Posterior cingulate gyrus (tissue), 11 donors: ENCODE data around the gene VAT1L.

Experiments used
- DNase-seq, 10 donors: peaks; one replicate each; pipeline versions ENCODE4 v3.0.0 to v3.0.0-alpha.2; 2020 to 2021; ENCODE audit warnings: mixed read lengths in 3 of 10
- intact Hi-C: fragments of 100-400 bp; cut with DNase I; formaldehyde crosslinking; loops from one replicate; pipeline ENCODE4 v1.15.1; 2023

VAT1L gene, protein sequence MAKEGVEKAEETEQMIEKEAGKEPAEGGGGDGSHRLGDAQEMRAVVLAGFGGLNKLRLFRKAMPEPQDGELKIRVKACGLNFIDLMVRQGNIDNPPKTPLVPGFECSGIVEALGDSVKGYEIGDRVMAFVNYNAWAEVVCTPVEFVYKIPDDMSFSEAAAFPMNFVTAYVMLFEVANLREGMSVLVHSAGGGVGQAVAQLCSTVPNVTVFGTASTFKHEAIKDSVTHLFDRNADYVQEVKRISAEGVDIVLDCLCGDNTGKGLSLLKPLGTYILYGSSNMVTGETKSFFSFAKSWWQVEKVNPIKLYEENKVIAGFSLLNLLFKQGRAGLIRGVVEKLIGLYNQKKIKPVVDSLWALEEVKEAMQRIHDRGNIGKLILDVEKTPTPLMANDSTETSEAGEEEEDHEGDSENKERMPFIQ

GRCh38 chr16:77788181-77789084 is at the start of gene VAT1L:
VAT1L (plus strand) TSS chr16:77788564; CDS start chr16:77788683, 119 bp downstream.
- intact Hi-C loops = no loop called here
- DNase-seq = peak; percentile 35 to 96 (median 72)

GRCh38 chr16:77738706-77739558 is 49.4 kb upstream of the VAT1L start:
- no peak for DNase-seq
- intact Hi-C loops = no loop called here

DNA sequence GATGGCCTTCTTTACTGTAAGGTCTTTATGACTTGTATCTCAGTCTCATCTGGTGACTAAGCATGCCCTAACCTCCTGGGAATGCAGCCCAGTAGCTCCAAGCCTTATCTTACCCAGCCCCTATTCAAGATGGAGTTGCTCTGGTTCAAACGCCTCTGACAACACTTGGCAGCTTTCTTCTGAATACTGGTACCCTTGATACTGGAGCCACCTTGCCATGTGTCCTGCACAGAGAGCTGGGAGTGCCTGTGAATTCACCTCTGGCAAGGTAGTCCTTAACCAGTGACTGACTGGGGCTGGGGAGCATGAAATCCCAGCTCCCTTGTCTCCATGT is 48.8 kb upstream of the VAT1L start:
- no peak for DNase-seq
- intact Hi-C loops = no loop called here

- no peak for DNase-seq
- intact Hi-C loops = no loop called here
Observed at GRCh38 chr16:77744141-77744540, 44.2 kb upstream of the VAT1L start.

DNA sequence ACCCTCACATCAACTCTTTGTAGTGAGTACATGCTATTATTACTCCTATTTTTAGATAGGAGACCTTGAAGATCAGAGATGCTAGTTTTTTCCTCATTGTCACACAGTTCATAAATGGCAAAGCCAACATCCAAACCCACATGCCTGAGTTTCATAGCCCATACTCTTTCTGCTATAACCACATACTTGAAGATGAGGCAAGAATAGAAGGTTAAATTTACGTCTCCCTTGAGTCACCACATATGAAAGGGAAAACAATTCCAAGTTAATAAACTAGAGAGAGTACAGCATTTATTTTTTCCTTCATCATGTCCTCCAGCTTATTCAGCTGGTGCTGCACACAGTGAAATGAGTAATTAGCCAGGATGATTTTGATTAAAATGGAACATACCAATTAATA is 42.4 kb upstream of the VAT1L start:
- intact Hi-C loops = no loop called here
- no peak for DNase-seq

DNA sequence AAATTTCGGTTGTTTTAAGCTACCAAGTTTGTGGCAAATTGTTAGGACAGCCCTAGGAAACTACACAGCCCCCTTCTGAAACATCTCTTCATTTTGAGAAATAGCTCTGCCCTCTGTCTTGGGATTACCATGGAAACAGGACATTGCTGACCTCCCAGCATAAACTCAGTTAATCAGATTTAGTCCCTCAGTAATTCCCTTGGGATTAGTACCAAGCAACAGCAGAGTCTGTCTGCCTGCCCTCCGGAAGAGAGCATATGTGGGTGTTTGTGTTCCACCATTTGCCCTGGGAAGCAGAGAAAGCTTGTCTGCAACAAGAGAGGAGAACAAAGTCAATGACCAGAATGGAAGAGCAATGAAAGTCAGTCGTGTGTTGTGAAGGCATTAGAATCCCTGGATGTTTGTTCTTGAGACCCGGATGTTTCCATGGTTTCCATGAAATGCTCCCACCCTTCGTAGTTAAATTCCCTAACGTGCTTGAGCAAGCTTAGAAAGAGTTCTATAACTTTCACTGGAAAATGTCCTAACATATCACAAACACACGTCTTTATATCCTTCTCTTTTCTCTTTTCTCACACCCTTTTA is 39.9 kb upstream of the VAT1L start:
- intact Hi-C loops = no loop called here

DNA sequence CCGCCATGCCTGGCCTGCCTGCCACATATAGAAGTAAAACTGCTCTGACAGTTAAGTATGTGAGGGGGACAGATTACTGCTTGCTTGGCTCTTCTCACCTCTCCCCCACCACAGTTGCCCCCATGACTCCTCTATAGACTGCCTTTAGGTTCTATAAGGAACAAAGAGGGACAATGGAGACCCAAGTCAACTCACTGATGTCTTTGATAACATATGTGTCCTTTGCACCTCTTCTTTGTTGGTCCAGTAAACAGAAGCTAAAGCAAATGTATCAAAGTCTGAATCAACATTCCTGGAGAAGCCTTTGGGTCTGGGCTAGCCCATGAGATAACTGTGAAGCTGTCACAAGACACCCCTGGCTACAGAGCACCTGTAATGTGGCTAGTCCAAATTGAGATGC is 38.9 kb upstream of the VAT1L start:
- DNase-seq = no peak
- intact Hi-C loops = no loop called here

More for the DNA sequence above, 39.9 kb upstream of the VAT1L start:
- DNase-seq = no peak

DNA sequence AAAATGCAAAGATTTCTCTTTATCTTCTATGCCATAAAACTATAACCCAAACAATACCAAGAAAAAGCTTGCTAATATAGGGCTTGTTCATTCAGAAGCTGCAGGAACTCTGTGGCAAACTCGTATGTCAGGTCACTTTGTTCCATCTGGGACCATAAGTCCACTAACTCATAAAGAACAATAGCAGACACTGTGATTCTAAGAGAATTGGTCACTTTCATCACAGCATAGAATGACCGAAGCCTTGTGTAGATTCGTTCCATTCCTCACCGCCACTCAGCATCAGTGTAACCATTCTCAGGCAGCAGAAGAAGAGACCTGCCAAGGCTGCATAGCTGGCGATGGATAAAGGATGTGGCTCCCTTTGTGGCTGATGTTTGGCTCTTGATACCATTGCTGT is 30.3 kb upstream of the VAT1L start:
- peak in 1 of 10 donors; percentile 8 for DNase-seq

DNA sequence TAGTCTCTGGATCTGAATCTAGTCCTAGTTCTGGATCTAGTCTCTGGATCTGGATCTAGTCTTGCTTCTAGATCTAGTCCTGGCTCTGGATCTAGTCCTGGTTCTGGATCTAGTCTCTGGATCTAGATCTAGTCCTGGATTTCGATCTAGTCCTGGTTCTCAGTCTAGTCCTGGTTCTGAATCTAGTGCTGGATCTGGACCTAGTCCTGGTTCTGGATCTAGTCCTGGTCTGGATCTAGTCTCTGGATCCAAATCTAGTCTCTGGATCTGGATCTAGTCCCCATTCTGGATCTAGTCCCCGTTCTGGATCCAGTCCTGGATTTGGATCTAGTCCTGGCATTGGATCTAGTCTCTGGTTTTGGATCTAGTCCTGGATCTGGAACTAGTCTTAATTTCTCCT is 29.9 kb upstream of the VAT1L start:
- intact Hi-C loops = no loop called here
- no peak for DNase-seq

More for the DNA sequence above, 30.3 kb upstream of the VAT1L start:
- intact Hi-C loops = no loop called here

DNA sequence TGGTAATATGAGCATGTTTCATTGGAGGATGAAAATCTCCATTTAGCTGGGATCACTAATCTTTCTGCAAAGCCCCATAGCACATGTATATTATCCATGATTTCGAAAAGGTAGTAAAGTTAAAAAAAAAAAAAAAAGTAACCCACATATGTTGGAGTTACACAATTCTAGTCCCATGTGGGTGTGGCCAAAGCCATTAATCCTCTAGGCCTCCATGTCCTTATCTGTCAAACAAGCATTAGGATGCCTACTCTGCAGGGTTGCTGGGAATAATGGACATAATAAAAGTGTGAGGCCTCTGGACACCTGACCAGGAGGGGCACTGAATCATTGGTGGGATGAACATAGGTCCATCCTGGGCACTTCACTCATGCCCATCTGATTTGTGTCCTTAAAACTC is 29.2 kb upstream of the VAT1L start:
- no peak for DNase-seq
- intact Hi-C loops = no loop called here

GRCh38 chr16:77759821-77760220 is 28.5 kb upstream of the VAT1L start:
- intact Hi-C loops = no loop called here
- DNase-seq = no peak

DNA sequence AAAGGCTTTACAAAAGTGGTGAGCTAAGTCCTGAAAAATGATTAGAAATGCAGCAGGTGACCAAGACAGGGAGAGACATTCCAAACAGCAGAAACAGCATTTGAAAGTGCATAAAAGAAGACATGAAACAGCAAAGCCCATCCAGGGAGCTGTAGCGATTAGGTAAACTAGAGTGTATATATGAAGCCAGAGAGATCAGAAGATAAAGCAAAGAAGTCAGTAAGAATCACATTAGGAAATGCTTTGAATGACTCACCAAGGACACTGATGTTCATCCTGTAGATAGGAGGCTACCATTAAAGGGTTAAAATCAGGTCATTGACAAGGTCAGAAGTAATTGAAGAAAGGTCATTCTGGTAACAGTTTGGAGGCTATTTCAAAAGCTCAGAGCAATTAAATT is 27.6 kb upstream of the VAT1L start:
- intact Hi-C loops = no loop called here
- DNase-seq = no peak

DNA sequence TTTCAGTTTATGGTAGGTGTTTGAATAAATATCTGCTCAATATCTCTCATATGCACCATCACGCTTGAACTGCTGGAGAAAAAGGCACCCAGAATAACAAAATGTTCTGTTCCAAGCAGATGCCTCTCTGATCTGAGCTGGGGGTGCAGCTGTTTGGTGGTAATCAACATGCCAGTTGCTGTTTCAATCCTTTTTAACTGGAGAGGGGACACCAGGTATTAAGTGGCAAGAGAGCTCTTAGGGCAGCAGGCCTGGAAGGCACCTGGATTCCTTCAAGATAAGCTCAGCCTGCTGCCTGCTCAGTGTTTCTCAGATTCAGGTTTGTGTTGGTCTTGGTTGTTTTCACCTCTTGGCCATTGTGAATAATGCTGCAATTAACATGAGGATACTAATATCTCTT is 27.2 kb upstream of the VAT1L start:
- DNase-seq = no peak
- intact Hi-C loops = no loop called here

GRCh38 chr16:77762262-77762661 is 26.1 kb upstream of the VAT1L start:
- intact Hi-C loops = no loop called here
- no peak for DNase-seq

- intact Hi-C loops = no loop called here
- DNase-seq = no peak
Observed at GRCh38 chr16:77763994-77764393, 24.4 kb upstream of the VAT1L start.

GRCh38 chr16:77767211-77767610 is 21.2 kb upstream of the VAT1L start:
- intact Hi-C loops = no loop called here
- DNase-seq = no peak

DNA sequence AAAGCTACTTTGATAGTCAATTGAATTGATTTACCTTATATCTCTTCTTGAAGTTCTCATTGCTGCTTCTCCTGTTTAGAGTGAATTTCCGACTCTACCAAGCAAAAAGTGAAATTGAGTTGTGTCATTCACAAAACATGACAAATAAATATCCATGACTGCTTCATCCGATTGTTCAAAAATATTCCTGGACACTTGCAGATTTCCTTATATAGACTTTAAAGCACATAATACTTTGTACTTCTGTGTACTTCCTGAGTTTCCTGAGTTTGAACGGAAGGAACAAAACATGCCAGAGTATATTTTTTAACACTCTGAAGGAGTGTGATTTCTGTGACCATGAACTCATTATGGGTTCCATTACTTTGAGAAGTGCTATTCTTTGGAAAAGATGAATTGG is 20.5 kb upstream of the VAT1L start:
- no peak for DNase-seq
- intact Hi-C loops = no loop called here

- intact Hi-C loops = no loop called here
Observed at GRCh38 chr16:77775911-77776909, 12.2 kb upstream of the VAT1L start.

DNA sequence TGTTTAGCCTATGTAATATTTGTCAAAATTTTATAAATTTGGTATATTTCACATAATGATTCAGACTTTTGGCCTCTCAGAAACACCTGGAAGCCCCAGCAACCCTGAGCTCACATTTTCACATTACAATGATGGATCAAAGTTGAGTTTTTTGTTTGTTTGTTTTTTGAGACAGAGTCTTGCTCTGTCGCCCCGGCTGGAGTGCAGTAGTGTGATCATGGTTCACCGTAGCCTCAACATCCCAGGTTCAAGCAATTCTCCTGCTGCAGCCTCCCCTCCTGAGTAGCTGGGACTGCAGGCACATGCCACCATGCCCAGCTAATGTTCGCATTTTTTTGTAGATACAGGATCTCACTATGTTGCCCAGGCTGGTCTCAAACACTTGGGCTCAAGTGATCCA is 10.6 kb upstream of the VAT1L start:
- intact Hi-C loops = no loop called here
- DNase-seq = no peak

More at GRCh38 chr16:77775911-77776909, 12.2 kb upstream of the VAT1L start:
- no peak for DNase-seq
